SKM-1 (cell line): ENCODE results near the gene STXBP5.

Experiments
- DNase-seq: peaks from one replicate; lab custom pipeline; 2025; ENCODE audit not compliant: unreplicated experiment; lab: John Stamatoyannopoulos, UW

Gene STXBP5

DNA sequence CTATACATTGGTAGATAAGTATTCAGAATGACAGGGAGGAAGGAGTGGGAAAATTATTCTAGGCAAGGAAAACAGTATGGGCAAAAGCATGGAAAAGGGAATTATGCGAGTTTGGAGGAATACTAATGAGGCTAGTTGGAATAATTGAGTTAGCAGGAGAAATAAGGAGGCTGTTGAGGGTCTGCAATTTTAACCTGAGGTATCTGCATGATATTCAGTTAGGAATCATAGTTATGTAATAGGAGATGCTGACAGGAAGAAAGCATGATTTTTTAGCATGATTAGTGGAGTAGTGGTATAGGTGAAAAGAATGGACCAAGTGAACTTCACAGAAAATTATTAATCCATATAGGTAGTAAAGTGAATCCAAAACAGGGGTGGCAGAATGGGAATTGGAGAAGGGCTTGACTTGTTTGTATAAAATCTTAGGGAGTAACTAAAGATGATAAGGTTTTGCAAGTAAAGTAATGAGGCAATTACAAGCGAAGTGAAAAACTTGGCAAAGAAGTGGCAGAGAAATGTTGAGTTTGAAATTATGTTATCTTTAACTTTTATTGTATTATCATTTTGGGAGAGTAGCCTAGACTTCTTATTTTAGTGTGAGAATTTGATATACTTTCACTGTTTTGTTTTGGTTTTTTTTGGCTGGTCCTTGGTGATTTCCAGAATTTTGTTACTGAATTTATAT is 5.7 kb downstream of the STXBP5 start:
- no peak for DNase-seq

DNA sequence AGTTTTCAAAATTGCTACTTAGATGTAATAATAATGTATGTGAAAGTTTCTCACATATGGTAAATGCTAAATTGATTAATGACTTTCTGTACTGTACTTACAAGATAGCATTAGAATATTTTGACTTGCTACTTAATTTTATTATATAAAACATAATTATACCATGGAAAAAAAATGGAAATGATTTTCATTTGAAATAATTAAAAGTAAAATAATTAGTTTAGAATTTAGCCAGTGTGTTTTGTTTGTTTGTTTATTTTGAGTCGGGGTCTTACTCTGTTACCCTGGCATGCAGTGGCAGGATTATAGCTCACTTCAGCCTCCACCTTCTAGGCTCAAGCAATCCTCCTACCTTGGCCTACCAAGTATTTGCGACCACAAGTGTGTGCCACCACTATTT is 7.1 kb downstream of the STXBP5 start:
- DNase-seq: no peak

DNA sequence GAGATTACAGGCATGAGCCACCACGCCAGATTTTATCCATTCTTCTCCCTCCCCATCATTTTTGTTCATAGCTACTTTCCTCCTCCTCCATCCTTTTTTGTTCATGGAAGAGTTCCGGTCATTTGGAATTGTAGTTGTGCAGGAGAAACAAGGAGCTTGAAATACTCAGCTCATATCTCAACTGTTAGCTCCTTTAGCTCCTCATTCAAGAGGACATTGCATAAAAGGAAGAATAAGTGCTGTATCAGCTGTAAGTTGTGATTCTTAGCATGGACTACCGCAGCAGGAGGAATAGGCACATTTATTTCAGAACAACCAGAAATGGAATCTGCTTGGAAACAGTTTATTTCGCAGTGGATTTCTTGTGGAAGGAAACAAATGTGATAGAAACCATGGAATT is 7.6 kb downstream of the STXBP5 start:
- DNase-seq: no peak

DNA sequence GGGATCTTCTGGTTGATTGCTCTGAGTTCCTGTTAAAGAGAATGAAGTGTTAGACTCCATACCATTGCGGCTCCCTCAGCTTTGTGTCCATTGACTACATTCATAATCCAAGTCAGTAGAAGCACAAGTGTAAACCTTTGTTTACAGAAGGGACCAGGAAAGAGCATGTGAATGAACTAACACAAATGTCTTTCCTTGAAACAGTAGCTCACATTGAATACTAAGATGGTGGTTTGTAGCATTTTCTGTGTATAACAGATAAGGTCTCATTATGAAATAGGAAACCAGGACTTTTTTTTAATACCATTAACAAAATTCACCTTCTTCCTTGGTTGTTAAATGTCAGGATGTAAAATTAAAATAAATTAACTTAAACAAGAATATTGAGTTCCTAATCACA is 8.4 kb downstream of the STXBP5 start:
- DNase-seq: no peak

DNA sequence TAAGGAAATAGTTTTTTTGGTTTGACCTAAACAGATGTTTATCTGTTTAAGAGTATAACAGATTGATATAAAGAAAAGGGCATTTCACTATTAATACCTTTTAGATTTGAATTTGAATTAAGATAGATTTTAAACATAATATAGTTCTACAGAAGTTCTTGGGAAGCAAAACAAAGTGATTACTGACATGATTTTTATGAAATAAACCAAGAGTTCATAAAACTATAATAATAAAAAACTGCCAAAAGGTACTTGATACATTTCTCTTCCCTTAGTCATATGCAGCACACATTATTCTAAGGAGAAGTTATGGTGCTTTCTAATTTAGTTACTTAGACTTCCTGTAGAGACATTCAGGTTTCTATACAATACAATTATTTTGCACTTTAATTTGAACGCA is 9.6 kb downstream of the STXBP5 start:
- no peak for DNase-seq

DNA sequence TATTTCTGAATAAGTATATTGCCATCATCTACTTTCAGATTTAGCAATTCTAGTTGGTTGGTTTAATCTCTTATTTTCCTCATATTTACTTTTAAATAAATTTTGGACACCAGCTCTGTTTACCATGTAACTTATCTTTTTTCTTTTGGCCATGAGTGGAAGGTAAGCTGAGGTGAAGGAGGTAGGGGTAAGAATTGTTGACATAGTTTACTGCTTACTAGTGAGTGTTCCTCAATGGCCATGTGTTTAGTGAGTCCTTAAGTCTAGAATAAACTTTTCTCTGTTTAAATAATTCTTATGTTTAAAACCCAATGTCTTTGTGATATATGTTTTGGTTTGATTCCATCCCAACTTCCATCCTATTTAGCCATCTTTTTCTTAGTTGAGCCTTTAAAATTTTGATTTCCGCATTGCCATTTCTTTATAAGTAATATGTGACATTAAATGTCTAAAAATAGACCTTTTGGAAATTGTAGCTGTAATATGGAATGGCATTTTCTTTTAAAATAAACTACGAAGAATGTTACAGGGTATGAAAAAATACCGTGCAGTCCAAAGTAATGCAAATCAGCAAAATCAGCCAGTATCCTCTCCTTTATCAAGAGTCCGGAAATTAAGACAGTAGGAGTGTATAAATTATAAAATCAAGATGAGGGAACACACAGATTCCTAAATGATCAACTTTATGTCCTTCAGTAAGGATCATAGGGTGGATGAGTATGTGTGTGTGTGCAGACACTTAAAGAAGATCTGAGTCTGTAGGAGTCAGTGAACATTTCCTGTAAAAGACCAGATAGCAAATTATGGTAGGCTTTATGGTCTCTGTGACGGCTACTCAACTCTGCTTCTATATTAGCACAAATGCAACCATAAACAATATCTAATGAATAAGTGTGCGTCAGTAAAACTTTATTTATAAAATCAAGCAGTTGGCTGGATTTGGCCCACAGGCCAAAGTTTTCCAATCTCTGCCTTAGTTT is 10.3 kb downstream of the STXBP5 start:
- DNase-seq: no peak

DNA sequence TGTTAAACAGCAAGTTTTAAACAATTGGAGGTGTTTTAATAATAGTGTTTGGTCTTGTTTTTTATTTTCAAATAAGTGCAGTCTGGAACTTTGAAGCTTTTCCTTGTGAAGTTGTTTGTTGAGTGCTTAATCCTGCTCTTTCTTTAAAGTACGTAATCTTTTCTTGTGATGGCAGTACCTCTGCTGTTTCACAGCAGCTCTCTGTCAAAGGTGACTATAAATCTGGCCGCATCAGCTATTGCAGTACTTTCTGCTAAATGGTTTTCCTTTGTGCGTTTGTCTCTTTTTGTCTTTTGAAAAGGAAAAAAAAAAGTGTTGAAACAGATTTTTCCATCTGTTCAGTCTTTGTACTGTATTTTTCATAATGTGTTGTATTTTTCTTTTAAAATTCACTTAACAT is 12.7 kb downstream of the STXBP5 start:
- no peak for DNase-seq

DNA sequence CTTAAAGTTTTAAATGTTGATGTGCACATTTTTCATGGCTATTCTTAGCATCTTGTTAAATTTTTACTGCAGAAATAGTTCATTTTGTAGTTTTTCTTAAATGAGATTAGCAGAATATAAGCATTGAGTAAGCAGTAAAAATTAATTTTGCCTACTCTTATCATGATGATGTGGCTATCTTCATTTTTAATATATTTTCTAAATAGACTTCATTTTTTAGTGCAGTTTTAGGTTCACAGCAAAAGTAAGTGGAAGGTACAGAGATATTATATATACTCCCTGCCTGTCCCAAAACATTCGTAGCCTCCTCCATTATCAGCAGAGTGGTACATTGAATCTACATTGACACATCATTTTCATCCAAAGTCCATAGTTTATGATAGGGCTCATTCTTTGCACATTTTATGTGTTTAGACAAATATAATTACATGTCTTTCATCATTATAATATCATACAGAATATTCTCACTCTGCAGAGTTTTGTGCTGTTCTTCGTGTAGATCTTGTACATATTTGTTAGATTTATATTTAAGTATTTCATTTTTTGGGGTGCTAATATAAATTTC is 13.7 kb downstream of the STXBP5 start:
- no peak for DNase-seq

DNA sequence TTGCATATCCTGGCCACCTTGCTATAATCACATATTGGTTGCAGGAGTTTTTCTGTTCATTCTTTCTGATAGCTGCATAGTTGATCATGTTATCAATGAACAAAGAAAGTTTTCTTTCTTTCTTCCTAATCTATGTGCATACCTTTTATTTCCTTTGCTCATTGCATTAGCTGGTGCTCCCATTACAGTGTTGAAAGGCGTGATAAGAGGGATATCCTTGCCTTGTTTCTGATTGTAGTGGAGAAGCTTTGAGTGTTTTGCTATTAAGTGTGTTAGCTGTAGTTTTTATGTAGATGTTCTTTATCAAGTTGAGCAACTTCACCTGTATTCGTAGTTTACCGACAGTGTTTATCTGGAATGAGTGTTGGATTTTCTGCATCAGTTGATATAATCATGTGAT is 14.6 kb downstream of the STXBP5 start:
- no peak for DNase-seq

DNA sequence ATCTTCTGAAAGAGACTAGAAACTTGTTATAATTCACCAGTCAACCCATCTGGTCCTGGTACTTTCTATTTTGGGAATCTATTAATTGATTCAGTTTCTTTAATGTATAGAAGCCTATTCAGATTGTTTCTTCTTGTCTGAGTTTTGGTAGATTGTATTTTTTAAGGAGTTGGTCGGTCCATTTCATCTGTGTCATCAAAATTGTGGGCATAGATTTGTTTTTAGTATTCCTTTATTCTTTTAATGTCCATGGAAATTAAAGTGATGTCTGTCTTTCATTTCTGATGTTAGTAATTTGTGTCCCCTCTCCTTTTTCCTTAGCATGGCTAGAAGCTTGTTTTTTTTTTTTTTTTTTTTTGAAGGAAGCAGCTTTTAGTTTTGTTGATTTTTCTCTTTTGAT is 15.2 kb downstream of the STXBP5 start:
- no peak for DNase-seq

DNA sequence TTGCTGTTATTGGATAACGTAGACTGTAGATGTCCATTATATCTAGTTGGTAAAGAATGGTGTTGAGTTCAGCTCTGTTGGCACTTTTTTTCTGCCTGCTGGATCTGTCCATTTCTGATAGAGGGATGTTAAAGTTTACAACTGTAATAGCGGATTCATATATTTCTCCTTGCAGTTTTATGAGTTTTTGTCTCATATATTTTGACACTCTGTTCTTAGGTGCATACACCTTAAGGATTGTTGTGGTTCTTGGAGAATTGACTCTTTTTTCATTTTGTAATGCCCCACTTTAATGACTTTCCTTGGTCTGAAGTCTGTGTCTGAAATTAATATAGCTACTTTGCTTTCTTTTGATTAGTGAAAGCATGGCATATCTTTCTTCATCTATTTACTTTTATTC is 16.1 kb downstream of the STXBP5 start:
- DNase-seq: no peak

DNA sequence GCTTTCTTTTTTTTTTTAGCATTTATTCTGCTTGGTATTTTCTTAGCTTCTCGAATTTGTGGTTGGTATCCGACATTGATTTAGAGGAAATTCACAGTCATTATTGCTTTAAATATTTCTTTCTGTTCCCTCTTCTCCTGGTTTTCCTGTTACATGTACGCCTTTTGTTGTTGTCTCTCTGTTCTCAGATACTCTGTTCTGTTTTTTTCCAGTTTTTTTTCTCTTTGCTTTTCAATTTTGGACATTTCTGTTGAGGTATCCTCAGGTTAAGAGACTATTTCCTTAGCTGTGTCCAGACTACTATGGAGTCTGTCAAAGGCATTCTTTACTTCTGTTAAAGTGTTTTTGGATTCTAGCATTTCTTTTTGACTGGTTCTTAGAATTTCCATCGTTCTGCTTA is 17.5 kb downstream of the STXBP5 start:
- no peak for DNase-seq

DNA sequence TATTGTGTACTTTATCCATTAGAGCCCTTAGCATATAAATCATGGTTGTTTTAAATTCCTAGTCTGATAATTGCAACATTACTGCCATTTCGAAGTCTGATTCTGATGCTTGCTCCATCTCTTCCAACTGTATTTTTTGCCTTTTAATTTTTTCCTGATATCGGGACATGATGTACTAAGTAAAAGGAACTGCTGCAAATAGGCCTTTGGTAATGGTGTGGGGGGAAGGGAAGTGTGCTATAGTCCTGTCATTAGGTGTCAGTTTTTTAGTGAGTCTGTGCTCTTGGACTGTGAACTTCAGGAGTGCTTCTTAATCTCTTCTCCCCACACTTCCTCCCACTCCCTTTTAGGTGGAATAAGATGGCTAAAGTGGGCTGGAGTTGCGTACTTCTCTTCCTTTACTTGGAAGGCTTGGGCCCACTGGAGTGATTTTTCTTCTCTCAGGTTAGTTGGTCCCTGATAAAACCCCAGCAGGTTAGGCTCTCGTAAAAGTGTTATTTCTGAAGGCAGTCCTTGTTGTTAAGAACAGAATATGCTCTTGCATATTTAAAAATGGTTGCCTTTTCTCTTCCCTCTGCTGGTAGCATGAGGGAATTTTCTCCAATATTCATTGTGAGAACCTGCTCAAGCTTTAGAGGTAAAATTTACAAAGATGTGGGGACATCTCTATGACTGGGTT is 18.1 kb downstream of the STXBP5 start:
- DNase-seq: no peak

DNA sequence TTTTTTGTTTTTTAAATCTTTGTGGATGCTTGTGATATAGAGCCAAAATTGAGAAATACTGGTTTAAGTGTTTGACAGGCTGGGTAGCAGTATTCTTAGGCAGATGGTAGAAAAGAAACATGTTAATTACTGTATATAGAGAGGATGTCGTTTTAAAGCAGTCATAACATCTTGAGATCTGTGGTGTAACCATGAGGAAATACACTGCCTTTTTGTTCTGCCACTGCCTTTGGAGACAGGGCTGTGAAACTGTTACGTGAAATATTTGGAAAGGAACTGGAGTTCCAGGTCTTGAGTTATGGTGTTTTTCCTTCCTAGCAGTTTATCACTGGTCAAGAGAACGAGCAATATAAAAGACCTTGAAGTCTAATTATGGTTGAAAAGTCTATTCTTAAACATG is 19.5 kb downstream of the STXBP5 start:
- no peak for DNase-seq

DNA sequence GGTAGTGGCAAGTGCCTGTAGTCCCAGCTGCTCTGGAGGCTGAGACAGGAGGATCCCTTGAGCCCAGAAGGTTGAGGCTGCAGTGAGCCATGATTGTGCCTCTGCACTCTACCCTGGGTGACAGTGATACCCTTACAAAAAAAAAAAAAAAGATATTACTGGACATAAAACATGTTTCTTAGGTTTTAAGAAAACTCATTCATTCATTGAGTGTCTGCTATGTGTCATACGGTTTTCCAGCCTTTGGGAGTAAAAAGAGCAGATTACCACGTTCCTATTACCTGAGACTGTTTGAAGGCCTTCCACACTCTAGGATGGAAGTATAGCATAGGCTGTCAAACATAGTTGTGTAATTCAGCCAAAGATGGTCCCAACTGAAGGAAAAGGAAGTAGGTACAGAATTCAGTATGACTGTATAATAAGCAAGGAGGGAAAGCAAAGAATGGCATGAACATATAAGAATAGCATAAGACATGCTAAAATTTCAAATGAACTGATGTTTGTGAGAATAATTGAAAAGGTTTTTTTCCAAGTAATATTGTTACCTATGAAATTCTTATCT is 22.0 kb downstream of the STXBP5 start:
- DNase-seq: no peak

DNA sequence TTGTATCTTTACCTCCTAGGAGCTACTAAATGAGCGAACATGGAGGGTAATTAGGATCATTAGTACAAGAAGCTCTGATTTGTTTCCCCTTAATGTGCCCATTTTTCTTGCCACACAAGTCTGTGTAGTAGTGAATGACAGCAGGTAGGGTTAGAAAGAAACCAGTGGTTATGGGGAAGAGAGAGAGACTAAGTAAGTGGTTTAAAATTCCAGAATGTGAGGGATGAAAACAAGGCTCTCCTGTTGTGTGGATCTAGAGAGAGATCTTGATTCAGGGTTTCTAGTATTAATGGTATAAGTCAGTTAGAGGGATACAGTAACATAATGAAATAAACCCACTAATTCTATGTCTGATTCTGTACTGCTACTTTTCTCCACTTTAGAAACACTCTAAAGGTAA is 22.7 kb downstream of the STXBP5 start:
- no peak for DNase-seq

DNA sequence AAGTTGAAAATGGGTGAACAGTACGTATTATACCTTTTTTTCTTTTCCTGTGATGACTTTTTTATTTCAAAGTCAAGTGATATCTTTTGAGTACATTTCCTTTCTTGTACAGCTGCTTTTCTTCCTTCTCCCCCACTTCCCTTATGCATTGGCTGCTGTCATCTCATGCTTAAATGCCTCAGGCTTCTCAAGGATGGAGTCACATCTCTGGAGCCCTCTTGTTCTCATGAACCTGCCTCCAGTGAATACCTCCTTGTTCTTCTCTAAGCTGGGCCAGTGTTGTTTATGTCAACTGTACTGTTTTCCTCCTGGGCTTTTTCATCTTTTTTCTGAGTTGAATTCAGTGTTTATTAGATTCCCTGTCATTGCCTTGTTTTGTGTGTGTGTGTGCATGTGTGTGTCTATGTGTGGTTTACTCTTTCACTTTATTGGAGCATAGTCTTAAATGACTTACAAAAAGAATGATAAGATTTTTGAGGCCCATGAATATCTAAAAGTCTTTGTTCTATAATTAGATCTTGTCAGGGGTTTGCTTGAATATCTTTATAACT is 23.6 kb downstream of the STXBP5 start:
- no peak for DNase-seq

DNA sequence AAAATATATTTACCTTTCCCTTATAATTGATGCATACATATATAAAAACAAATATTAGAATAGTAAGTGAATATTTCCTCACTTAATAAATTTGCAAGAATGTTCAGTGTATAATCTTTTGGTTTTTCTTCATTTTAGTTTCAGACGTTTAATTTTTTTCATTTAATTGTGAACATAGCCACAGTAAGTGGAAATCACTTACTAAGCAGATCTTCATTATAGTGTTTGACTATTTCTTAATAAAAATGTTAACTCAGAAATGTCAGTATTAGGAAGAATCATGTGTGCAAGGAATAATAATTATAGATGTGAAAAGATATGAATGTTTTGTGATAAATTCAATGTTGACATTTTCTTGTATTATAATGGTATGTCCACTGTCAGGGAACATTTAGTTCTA is 27.4 kb downstream of the STXBP5 start:
- DNase-seq: no peak

DNA sequence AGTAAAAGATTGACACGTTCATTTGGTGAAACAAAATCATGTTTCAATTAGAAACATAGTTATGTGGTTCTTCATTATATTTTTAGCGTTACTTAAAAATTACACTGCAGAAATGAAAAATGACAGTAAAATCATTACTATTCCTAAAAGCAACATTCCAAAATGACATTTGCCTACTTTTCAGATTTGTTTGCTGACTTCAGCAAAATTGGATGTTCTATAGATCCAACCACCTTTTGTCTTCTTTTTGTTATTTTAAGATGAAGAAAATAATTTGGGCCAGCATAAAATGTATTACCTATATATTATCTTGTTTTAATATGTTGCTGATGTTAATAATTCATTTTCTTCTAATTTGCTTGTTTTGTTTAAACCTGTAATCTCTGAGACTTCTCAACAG is 30.5 kb downstream of the STXBP5 start:
- no peak for DNase-seq

DNA sequence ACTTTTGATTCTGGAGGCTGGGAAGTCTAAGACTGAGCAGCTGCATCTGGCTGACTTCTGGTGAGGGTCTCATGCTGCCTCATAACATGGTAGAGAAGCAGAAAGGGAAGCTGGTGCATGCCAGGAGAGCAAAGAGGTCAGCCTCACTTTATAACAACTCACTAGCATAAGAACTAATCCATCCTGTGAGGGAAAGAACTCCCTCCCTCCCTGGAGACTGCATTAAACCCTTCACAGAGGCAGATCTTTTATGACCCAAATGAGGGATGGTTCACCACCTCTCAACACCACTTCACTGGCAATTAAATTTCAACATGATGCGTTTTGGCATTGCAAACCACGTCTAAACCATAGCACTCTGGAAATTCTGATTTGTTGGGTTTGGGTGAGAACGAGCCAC is 33.9 kb downstream of the STXBP5 start:
- DNase-seq: no peak

DNA sequence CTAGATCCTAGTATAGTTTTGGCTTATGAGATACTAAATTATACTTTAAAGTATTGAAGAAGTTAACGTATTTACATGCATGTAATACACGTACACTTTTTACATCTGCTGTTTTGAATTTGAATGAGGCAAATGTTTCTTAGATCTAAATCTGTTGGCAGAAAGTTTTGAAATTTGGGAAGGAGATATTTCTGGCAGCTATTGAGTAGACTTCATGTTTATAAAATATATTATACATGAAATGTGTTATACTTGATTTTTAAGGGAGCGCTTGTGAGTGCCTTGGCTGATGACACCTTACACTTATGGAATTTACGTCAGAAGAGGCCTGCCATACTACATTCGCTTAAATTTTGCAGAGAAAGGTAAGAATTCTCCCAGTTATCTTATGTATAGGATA is 34.7 kb downstream of the STXBP5 start:
- no peak for DNase-seq
